Neural progenitor cell (in vitro differentiated cells): ENCODE results near the gene INPP5D. TPM values are rescaled to one million over a fixed set of nuclear protein-coding genes. Genes with fewer than 3 reads are reported as not detected.

Experiments
- DNase-seq: peaks from one replicate; pipeline ENCODE4 v3.0.0-alpha.2; 2016; ENCODE audit warnings: low spot score
- H2AFZ ChIP-seq: fragments of 200-600 bp; sonication (generic); replicated peaks from 2 replicates; pipeline ENCODE4 v1.6.1; 2016; ENCODE audit warnings: antibody characterized with exemption
- H3F3A ChIP-seq: fragments of 200-600 bp; sonication (generic); 2 replicates; pipeline ENCODE4 v1.6.1; 2016; ENCODE audit warnings: antibody characterized with exemption, low read depth
- H3K27ac ChIP-seq: fragments of 200-600 bp; sonication (generic); 2 replicates; pipeline ENCODE4 v1.5.1; 2016; ENCODE audit warnings: mild to moderate bottlenecking
- H3K27me3 ChIP-seq: fragments of 200-600 bp; sonication (generic); 2 replicates; pipeline ENCODE4 v1.6.1; 2016; ENCODE audit warnings: mild to moderate bottlenecking, moderate library complexity
- H3K36me3 ChIP-seq: fragments of 200-600 bp; sonication (generic); 2 replicates; pipeline ENCODE4 v1.5.1; 2016
- H3K4me1 ChIP-seq: fragments of 200-600 bp; sonication (generic); 2 replicates; pipeline ENCODE4 v1.6.1; 2016; ENCODE audit warnings: mixed run types
- H3K4me2 ChIP-seq: fragments of 200-600 bp; sonication (generic); 2 replicates; pipeline ENCODE4 v1.6.1; 2016
- H3K4me3 ChIP-seq: fragments of 200-600 bp; sonication (generic); 2 replicates; pipeline ENCODE4 v1.5.1; 2016
- H3K79me2 ChIP-seq: fragments of 200-600 bp; sonication (generic); 2 replicates; pipeline ENCODE4 v1.6.1; 2016; ENCODE audit warnings: low read depth
- H3K9ac ChIP-seq: fragments of 200-600 bp; sonication (generic); 2 replicates; pipeline ENCODE4 v1.6.1; 2016
- H3K9me3 ChIP-seq: fragments of 200-600 bp; sonication (generic); 2 replicates; pipeline ENCODE4 v1.5.1; 2016; ENCODE audit warnings: low read depth
- H4K20me1 ChIP-seq: fragments of 200-600 bp; sonication (generic); 2 replicates; pipeline ENCODE4 v1.6.1; 2016; ENCODE audit warnings: low read depth
- H3K27ac Mint-ChIP-seq: 3 replicates; pipeline ENCODE4 v1.8.0; 2021; ENCODE audit warnings: mixed read lengths
- H3K27me3 Mint-ChIP-seq: 2 replicates; pipeline ENCODE4 v1.8.0; 2022; ENCODE audit warnings: low read depth, mild to moderate bottlenecking, inconsistent platforms, moderate library complexity, mixed read lengths; ENCODE audit not compliant: insufficient read depth
- H3K36me3 Mint-ChIP-seq: 3 replicates; pipeline ENCODE4 v1.8.0; 2021; ENCODE audit warnings: mixed read lengths
- H3K4me1 Mint-ChIP-seq: 3 replicates; pipeline ENCODE4 v1.8.0; 2021; ENCODE audit warnings: mixed read lengths
- H3K4me3 Mint-ChIP-seq: 3 replicates; pipeline ENCODE4 v1.8.0; 2021; ENCODE audit warnings: mild to moderate bottlenecking, moderate library complexity, mixed read lengths
- H3K9me3 Mint-ChIP-seq: 3 replicates; pipeline ENCODE4 v1.8.0; 2020; ENCODE audit warnings: mixed read lengths
- EZH2 ChIP-seq: fragments of 200-600 bp; sonication (generic); IDR thresholded peaks from 2 replicates; pipeline ENCODE4 v1.6.1; 2017; ENCODE audit warnings: antibody characterized with exemption, mild to moderate bottlenecking, moderate library complexity
- EZH2phosphoT487 ChIP-seq: fragments of 200-600 bp; sonication (generic); IDR thresholded peaks from 2 replicates; pipeline ENCODE4 v1.6.1; 2017; ENCODE audit warnings: antibody characterized with exemption
- total RNA-seq: library from RNA; depleted of rRNA; stranded (reverse); fragments of >200 nt; gene quantifications from 2 replicates; pipeline ENCODE4 v1.2.3, GENCODE V29; 2015; ENCODE audit warnings: low replicate concordance
- TF ChIP-seq, protein P1 (sequence below): fragments of 200-600 bp; sonication (generic); IDR thresholded peaks from 2 replicates; pipeline ENCODE4 v1.5.1; 2017; ENCODE audit warnings: antibody characterized with exemption, mild to moderate bottlenecking

Gene INPP5D
- total RNA-seq, 1 donor from 2014 or later, result 4.2 TPM

DNA sequence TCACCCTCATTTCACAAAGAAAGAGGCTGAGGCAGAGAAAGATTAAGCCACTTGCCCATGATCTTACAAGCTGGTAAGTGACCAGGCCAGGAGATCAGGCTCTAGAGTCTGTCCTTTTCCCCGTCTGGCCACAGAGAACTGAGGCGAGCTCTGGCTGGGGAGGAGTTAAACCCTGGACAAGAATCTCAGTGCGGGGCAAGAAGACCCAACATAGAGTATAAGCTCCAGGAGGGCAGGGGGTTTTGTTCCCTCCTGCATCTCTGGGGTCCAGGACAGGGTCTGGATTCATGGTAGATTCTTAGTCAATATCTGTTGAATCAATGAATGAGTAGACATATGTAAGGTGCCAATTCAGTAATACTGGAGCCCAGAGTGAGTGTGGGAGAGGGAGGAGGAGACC is 12.9 kb upstream of the INPP5D start:
- Mint-ChIP-seq H3K27me3 (peaks cover 13% of the 10 kb centered on the region), H3K4me1 (peaks cover 19% of the 10 kb centered on the region), H3K36me3 (no peaks in the 10 kb centered on the region), H3K27ac (no peak overlapping the region), H3K4me3 (no peak overlapping the region), H3K9me3 (no peaks in the 10 kb centered on the region)
- no peaks in the 10 kb centered on the region for H4K20me1 ChIP-seq
- no peak overlapping the region for H3K27ac ChIP-seq
- H3F3A ChIP-seq, result no peaks in the 10 kb centered on the region
- peaks cover 9% of the 10 kb centered on the region for H3K4me1 ChIP-seq
- peaks cover 23% of the 10 kb centered on the region for H3K27me3 ChIP-seq
- no peaks in the 10 kb centered on the region for H3K79me2 ChIP-seq
- no peaks in the 10 kb centered on the region for H3K9me3 ChIP-seq
- H3K4me3 ChIP-seq, result no peak overlapping the region
- H3K4me2 ChIP-seq, result no peak overlapping the region
- no peak for DNase-seq
- H3K9ac ChIP-seq, result no peak overlapping the region
- no peak overlapping the region for H2AFZ ChIP-seq
- no peaks in the 10 kb centered on the region for H3K36me3 ChIP-seq
- TF ChIP-seq, protein P1, sequence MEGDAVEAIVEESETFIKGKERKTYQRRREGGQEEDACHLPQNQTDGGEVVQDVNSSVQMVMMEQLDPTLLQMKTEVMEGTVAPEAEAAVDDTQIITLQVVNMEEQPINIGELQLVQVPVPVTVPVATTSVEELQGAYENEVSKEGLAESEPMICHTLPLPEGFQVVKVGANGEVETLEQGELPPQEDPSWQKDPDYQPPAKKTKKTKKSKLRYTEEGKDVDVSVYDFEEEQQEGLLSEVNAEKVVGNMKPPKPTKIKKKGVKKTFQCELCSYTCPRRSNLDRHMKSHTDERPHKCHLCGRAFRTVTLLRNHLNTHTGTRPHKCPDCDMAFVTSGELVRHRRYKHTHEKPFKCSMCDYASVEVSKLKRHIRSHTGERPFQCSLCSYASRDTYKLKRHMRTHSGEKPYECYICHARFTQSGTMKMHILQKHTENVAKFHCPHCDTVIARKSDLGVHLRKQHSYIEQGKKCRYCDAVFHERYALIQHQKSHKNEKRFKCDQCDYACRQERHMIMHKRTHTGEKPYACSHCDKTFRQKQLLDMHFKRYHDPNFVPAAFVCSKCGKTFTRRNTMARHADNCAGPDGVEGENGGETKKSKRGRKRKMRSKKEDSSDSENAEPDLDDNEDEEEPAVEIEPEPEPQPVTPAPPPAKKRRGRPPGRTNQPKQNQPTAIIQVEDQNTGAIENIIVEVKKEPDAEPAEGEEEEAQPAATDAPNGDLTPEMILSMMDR, result no peak
- TF ChIP-seq EZH2phosphoT487 (no peak), EZH2 (no peak)

GRCh38 chr2:233047667-233048066 is 12.5 kb upstream of the INPP5D start:
- Mint-ChIP-seq H3K4me3 (no peak overlapping the region), H3K36me3 (no peaks in the 10 kb centered on the region), H3K9me3 (no peaks in the 10 kb centered on the region), H3K27me3 (peaks cover 13% of the 10 kb centered on the region), H3K4me1 (peaks cover 19% of the 10 kb centered on the region), H3K27ac (no peak overlapping the region)
- Histone ChIP-seq H3K27me3 (peaks cover 27% of the 10 kb centered on the region), H2AFZ (no peak overlapping the region), H3K27ac (no peak overlapping the region), H3K9me3 (no peaks in the 10 kb centered on the region), H3K79me2 (no peaks in the 10 kb centered on the region), H3F3A (no peaks in the 10 kb centered on the region), H3K36me3 (no peaks in the 10 kb centered on the region), H3K4me3 (no peak overlapping the region), H3K9ac (no peak overlapping the region), H3K4me2 (no peak overlapping the region), H4K20me1 (no peaks in the 10 kb centered on the region), H3K4me1 (peaks cover 9% of the 10 kb centered on the region)
- TF ChIP-seq, protein P1, result no peak
- no peak for TF ChIP-seq EZH2
- no peak for TF ChIP-seq EZH2phosphoT487
- DNase-seq, result no peak

DNA sequence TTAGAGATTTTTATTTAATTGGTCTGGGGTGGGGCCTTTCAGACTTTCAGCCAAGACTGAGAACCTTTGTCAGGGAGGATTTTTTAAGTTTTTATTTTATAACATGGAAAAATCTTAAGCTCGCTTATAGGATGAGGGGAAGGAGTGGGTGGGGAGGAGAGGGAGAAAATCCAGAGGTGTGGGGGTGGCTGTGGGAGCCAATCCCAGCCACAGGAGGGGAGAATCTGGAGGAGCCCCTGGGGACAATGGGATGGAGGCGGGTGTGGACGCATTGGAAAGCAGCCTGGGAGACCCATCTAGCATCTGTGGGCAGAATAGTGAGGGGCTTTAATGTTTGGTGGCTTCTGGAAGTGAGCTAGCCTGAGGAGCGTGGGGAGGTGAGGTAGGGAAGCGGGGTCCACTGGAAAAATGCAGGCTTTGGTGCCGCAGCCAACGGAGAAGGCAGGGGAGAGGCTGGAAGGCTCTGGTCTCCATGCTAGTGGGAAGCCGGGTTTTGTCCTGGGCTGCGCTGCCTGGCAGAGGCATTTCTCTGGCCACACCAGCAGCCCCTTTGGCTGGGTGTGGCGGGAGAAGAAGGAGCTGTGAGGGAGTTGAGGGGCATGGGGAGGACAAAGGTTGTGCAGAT is 11.5 kb upstream of the INPP5D start:
- H3K27ac Mint-ChIP-seq, result no peak overlapping the region

More for the DNA sequence above, 11.5 kb upstream of the INPP5D start:
- Mint-ChIP-seq H3K9me3 (no peaks in the 10 kb centered on the region), H3K27me3 (peaks cover 11% of the 10 kb centered on the region), H3K4me3 (no peak overlapping the region), H3K36me3 (no peaks in the 10 kb centered on the region), H3K4me1 (peaks cover 19% of the 10 kb centered on the region)
- Histone ChIP-seq H3F3A (no peaks in the 10 kb centered on the region), H3K27ac (no peak overlapping the region), H3K9ac (no peak overlapping the region), H3K27me3 (peaks cover 35% of the 10 kb centered on the region), H4K20me1 (no peaks in the 10 kb centered on the region), H3K4me1 (peaks cover 9% of the 10 kb centered on the region), H3K79me2 (no peaks in the 10 kb centered on the region), H3K9me3 (no peaks in the 10 kb centered on the region), H3K4me2 (no peak overlapping the region), H3K4me3 (no peak overlapping the region), H3K36me3 (no peaks in the 10 kb centered on the region), H2AFZ (no peak overlapping the region)
- TF ChIP-seq, protein P1, result no peak
- no peak for TF ChIP-seq EZH2phosphoT487
- TF ChIP-seq EZH2, result no peak
- no peak for DNase-seq
